Prostate gland (tissue), 2 donors: ENCODE measurements around the gene CCDC134. TPM values are rescaled to one million over a fixed set of nuclear protein-coding genes. Genes with fewer than 3 reads are reported as not detected.

Experiments used
- DNase-seq: peaks from one replicate; pipeline ENCODE4 v3.0.0-alpha.2; 2019; ENCODE audit warnings: low spot score
- H3K27ac ChIP-seq, 2 donors: fragments of 200-600 bp; sonication (generic); 2 replicates each; pipeline ENCODE4 v1.5.1; 2017 to 2019
- H3K27me3 ChIP-seq: fragments of 200-600 bp; sonication (generic); replicated peaks from 2 replicates; pipeline ENCODE4 v1.5.1; 2019; ENCODE audit not compliant: insufficient read depth
- H3K36me3 ChIP-seq, 2 donors: fragments of 200-600 bp; sonication (generic); 1 replicate in 1 of 2; 2 replicates in 1 of 2; pipeline versions ENCODE4 v1.5.1 to v1.8.1; 2017 to 2019
- H3K4me1 ChIP-seq: fragments of 200-600 bp; sonication (generic); replicated peaks from 2 replicates; pipeline ENCODE4 v1.5.1; 2019
- H3K4me3 ChIP-seq, 2 donors: fragments of 200-600 bp; sonication (generic); 2 replicates each; pipeline ENCODE4 v1.5.1; 2017 to 2019
- H3K9me3 ChIP-seq: fragments of 200-600 bp; sonication (generic); 2 replicates; pipeline ENCODE4 v1.5.1; 2017
- POLR2A ChIP-seq: fragments of 450-650 bp; IDR thresholded peaks from one replicate; pipeline ENCODE4 v1.6.1; 2016; ENCODE audit warnings: antibody characterized with exemption, mild to moderate bottlenecking
- POLR2AphosphoS5 ChIP-seq: sonication (generic); formaldehyde crosslinking; IDR thresholded peaks from one replicate; pipeline ENCODE4 v1.6.1; 2017; ENCODE audit warnings: antibody characterized with exemption
- WGBS: methylation state at CpG from one replicate; pipeline ENCODE4 v1.1.5; 2018; 5-methylcytosine and 5-hydroxymethylcytosine counted together
- intact Hi-C: fragments of 100-400 bp; cut with DNase I; formaldehyde crosslinking; loops from one replicate; pipeline ENCODE4 v1.14.2; 2022
- total RNA-seq, 2 donors: library from RNA; depleted of rRNA; stranded (reverse); fragments of >200 nt; gene quantifications; one replicate each; pipeline ENCODE4 v1.1.0, GENCODE V29; 2016
- TF ChIP-seq, protein P1 (sequence below), 4 experiments: fragments of 200-600 bp in 2 of 4; fragments of 450-650 bp in 2 of 4; sonication (generic) in 2 of 4; IDR thresholded peaks; 1 replicate in 3 of 4; 2 replicates in 1 of 4; pipeline ENCODE4 v1.5.1; 2016 to 2019; ENCODE audit warnings: antibody characterized with exemption in 4 of 4, mild to moderate bottlenecking in 2 of 4, moderate library complexity in 2 of 4

CCDC134 gene
- total RNA-seq, 2 donors from 2014 or later: 12.0 to 20.7 TPM

DNA sequence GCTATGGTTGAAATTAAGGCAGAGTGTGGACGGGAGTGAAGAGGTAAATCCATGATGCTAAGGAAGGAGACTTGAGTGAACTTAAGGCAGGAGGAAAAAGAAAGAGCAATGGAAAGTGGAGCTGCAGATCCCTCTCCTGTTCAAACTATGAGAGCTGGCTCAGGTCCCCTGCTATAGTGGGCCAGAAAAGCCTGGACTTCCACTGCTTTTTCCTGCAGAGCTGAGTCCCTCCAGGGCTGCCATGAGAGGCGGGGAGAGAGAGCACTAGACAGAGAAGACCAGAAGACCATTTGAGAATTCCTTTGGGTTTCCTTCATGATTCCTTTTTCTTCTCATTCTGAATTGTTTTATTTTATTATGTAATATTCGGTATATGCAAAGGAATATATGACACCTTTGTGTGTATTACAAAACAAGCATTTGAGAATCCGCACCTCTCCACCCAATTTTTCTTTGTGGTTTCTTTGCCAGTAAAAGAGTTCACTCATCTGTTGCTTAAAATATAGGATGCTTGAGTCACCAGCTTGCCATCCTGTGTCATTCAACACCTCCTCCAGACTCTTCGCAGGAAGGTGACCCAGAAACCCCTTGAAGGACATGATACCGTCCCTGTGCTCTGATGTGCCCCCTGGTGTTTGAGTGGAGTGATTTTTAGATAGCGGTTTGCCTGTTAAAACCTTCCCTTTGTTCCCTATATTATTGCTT is 56.8 kb downstream of the CCDC134 start:
- Histone ChIP-seq H3K4me3 (no peak overlapping the region), H3K36me3 (no peaks in the 10 kb centered on the region), H3K9me3 (no peaks in the 10 kb centered on the region), H3K27ac (peak overlapping the region in 1 of 2 donors; percentile 7), H3K27me3 (no peaks in the 10 kb centered on the region), H3K4me1 (no peaks in the 10 kb centered on the region)
- TF ChIP-seq, protein P1, sequence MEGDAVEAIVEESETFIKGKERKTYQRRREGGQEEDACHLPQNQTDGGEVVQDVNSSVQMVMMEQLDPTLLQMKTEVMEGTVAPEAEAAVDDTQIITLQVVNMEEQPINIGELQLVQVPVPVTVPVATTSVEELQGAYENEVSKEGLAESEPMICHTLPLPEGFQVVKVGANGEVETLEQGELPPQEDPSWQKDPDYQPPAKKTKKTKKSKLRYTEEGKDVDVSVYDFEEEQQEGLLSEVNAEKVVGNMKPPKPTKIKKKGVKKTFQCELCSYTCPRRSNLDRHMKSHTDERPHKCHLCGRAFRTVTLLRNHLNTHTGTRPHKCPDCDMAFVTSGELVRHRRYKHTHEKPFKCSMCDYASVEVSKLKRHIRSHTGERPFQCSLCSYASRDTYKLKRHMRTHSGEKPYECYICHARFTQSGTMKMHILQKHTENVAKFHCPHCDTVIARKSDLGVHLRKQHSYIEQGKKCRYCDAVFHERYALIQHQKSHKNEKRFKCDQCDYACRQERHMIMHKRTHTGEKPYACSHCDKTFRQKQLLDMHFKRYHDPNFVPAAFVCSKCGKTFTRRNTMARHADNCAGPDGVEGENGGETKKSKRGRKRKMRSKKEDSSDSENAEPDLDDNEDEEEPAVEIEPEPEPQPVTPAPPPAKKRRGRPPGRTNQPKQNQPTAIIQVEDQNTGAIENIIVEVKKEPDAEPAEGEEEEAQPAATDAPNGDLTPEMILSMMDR (IDR thresholded peaks at IDR 0.05): peak in 3 of 4 experiments; percentile 43 to 66 (median 58)
- no peak for TF ChIP-seq POLR2A
- TF ChIP-seq POLR2AphosphoS5: peak; percentile 27
- intact Hi-C loops: no loop called here
- peak; percentile 29 for DNase-seq
- WGBS: 62% methylated on average over 7 of the region's 7 CpGs

DNA sequence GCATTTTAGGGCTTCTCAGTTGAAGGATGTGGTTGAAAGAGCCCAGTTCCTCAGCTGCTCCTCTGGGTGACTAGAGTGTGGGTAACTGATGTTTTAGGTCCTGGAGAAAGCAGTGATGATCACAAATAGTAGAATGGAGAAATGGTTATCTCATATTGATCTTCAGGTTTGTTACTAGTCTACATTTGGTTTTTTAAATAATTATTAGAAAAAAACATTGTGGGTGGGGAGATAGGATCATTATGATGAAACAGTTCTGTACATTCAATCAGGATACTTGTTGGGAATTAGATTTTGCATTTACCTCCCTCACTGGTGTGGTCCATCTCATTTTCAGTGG is 57.4 kb downstream of the CCDC134 start:
- DNase-seq: no peak
- TF ChIP-seq POLR2AphosphoS5 (no peak), POLR2A (no peak)
- TF ChIP-seq, protein P1 (IDR thresholded peaks at IDR 0.05): no peak
- H3K27me3 ChIP-seq: no peaks in the 10 kb centered on the region
- no peaks in the 10 kb centered on the region for H3K36me3 ChIP-seq
- no peaks in the 10 kb centered on the region for H3K4me1 ChIP-seq
- no peak overlapping the region for H3K27ac ChIP-seq
- no peaks in the 10 kb centered on the region for H3K9me3 ChIP-seq
- H3K4me3 ChIP-seq: no peak overlapping the region
- intact Hi-C loops: no loop called here

DNA sequence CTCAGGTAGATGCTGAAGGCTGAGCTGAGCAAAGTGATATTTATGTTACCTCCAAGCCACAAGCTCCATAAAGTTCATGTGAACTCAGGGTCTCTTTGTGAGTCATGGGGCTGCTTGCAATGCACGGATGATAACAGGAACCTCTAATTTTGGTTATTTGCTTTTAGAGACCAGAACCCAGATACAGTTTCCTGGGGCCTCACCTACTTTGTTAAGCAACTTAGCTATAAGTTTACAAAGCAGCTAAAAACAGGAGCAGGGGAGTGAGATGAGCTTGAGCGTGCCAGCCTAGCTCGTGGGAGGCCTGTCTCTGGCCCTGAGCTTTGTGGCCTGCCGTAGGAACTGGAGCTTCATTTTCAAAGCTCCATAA is 61.7 kb downstream of the CCDC134 start:
- H3K27me3 ChIP-seq: no peaks in the 10 kb centered on the region
- intact Hi-C loops: no loop called here
- no peak overlapping the region for H3K4me3 ChIP-seq
- no peak for DNase-seq
- peak overlapping the region; percentile 7 to 50 for H3K27ac ChIP-seq
- TF ChIP-seq, protein P1 (IDR thresholded peaks at IDR 0.05): no peak
- no peak for TF ChIP-seq POLR2AphosphoS5
- TF ChIP-seq POLR2A: no peak
- 23% methylated on average over 4 of the region's 4 CpGs for WGBS
- no peaks in the 10 kb centered on the region for H3K4me1 ChIP-seq
- no peaks in the 10 kb centered on the region for H3K9me3 ChIP-seq
- peaks cover 3% of the 10 kb centered on the region in 2 donors for H3K36me3 ChIP-seq

DNA sequence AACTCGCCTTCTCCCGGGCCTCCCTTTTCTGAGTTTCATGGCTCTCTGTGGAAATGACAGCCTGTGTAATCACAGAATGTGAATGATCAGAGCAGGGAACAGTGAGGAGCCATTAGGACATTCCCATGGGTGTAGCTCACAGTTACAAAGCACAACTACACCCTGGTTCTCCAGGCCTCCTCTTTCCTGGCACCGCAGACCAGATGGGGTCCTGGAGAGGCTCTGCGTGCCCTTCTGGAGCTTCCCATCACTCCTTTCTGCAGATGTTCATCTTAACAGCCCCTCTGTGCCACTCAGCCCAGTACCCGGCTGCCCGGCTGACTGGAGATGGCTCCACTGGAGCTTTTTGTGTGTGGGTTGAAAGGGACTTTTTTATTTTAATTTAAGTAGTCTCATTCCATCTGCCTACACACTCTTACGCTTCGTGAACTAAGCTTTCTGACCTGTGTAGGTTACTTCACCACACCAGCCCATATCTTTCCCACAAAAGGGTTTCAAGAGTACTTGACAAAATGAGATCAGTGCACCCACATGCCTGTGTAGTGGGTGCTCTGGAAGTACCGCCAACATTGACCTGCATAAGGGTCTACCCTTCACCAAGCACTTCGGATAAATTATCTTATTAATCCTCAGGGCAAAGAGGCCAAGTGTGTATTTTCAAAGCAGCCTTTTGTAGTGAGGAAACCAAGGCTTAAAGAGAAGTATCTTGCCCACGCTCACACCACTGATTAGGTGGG is 62.2 kb downstream of the CCDC134 start:
- 70% methylated on average over 11 of the region's 11 CpGs for WGBS
- DNase-seq: no peak
- no peaks in the 10 kb centered on the region for H3K27me3 ChIP-seq
- H3K4me3 ChIP-seq: no peak overlapping the region
- no peaks in the 10 kb centered on the region for H3K4me1 ChIP-seq
- TF ChIP-seq, protein P1 (IDR thresholded peaks at IDR 0.05): no peak
- TF ChIP-seq POLR2AphosphoS5 (no peak), POLR2A (no peak)
- intact Hi-C loops: no loop called here
- H3K27ac ChIP-seq: peak overlapping the region; percentile 7 to 50
- H3K9me3 ChIP-seq: no peaks in the 10 kb centered on the region
- peaks cover 4 to 8% of the 10 kb centered on the region in 2 donors for H3K36me3 ChIP-seq

DNA sequence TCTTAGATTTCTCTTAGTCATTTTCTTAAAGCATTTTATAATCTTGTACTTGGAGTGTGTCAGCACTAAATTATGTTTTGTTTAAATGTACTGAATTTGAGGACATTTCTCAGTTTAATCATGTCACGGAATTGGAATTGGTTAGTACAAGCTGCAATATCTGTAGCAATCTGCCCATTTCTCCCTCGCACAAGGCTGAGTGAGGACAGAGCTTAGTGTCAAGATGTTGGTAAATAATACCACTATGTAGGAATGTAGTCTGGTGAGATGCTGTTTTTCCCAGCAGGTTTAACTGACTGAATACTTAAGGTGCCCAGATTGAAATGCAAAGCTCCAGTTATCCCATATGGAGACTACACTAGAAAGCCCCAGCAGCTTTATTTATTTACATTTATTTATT is 63.0 kb downstream of the CCDC134 start:
- no peak for DNase-seq
- Histone ChIP-seq H3K36me3 (peaks cover 4 to 12% of the 10 kb centered on the region in 2 donors), H3K4me3 (no peak overlapping the region), H3K9me3 (no peaks in the 10 kb centered on the region), H3K27ac (no peak overlapping the region), H3K4me1 (no peaks in the 10 kb centered on the region), H3K27me3 (no peaks in the 10 kb centered on the region)
- WGBS: 64% methylated on average over 2 of the region's 2 CpGs
- TF ChIP-seq POLR2AphosphoS5: no peak
- no peak for TF ChIP-seq POLR2A
- TF ChIP-seq, protein P1 (IDR thresholded peaks at IDR 0.05): no peak
- intact Hi-C loops: no loop called here
